GM12878 (cell line): ENCODE results near the gene MIR17HG. TPM values are rescaled to one million over a fixed set of nuclear protein-coding genes. Genes with fewer than 3 reads are reported as not detected.

Source experiments
- ATAC-seq: fragments of 200-7000 bp; cut with Tn5 transposase; 3 replicates; pipeline ENCODE4 v1.9.1; 2020; ENCODE audit warnings: mild to moderate bottlenecking, moderate library complexity
- BruUV-seq: library from RNA; stranded (reverse); fragments of 400-500 nt; replicated peaks from 2 replicates; lab custom pipeline; 2021; lab: Mats Ljungman, UMichigan
- CTCF ChIA-PET: fragments of 300-600 bp; sonication (Branson Sonifier 250); formaldehyde crosslinking; extraction: SDS; loops from one replicate; lab custom pipeline; 2021; ENCODE audit warnings: inconsistent platforms; lab: Yijun Ruan, JAX
- POLR2A ChIA-PET: fragments of 350-600 bp; formaldehyde crosslinking; extraction: SDS; loops from one replicate; lab custom pipeline; 2021; ENCODE audit warnings: inconsistent platforms; lab: Charles Lee
- RAD21 ChIA-PET: fragments of 300-600 bp; sonication (Branson Sonifier 250); formaldehyde crosslinking; loops from one replicate; lab custom pipeline; 2023; ENCODE audit warnings: antibody characterized with exemption; ENCODE audit not compliant: unreplicated experiment; lab: Charles Lee
- SMC1A ChIA-PET: fragments of 300-600 bp; sonication (Branson Sonifier 250); formaldehyde crosslinking; loops from one replicate; lab custom pipeline; 2023; ENCODE audit not compliant: unreplicated experiment, uncharacterized antibody; lab: Charles Lee
- DNase-seq: peaks from one replicate; pipeline ENCODE4 v3.0.0-alpha.2; 2011; ENCODE audit warnings: low read depth, low spot score
- FAIRE-seq: peaks from 3 replicates; lab custom pipeline; 2011; peaks lifted over from hg19 to GRCh38; lab: Jason Lieb, UNC
- H2AFZ ChIP-seq: 2 replicates; pipeline ENCODE4 v1.6.0; 2011; ENCODE audit warnings: low read depth, low read length, control low read depth; ENCODE audit not compliant: control insufficient read depth
- H3K27ac ChIP-seq: 2 replicates; pipeline ENCODE4 v1.5.1; 2011; ENCODE audit warnings: control low read depth; ENCODE audit not compliant: control insufficient read depth, insufficient read depth
- H3K27me3 ChIP-seq, 2 experiments: replicated peaks in 1 of 2; 2 replicates each; pipeline versions ENCODE4 v1.6.0 to v1.6.1; 2011; ENCODE audit warnings: low read length in 1 of 2; ENCODE audit not compliant: control insufficient read depth in 2 of 2, insufficient read depth in 2 of 2
- H3K36me3 ChIP-seq, 2 experiments: 2 replicates each; pipeline ENCODE4 v1.5.1; 2011; ENCODE audit warnings: low read length in 1 of 2; ENCODE audit not compliant: control insufficient read depth in 2 of 2, insufficient read depth in 2 of 2
- H3K4me1 ChIP-seq: 2 replicates; pipeline ENCODE4 v1.6.1; 2011; ENCODE audit warnings: mild to moderate bottlenecking, low read length, moderate library complexity, mixed read lengths; ENCODE audit not compliant: control insufficient read depth, insufficient read depth
- H3K4me2 ChIP-seq: 2 replicates; pipeline ENCODE4 v1.6.0; 2011; ENCODE audit warnings: control low read depth; ENCODE audit not compliant: control insufficient read depth, insufficient read depth
- H3K4me3 ChIP-seq: fragments of 200-600 bp; sonication (generic); 2 replicates; pipeline ENCODE4 v1.5.1; 2016
- H3K79me2 ChIP-seq: 2 replicates; pipeline ENCODE4 v1.6.0; 2011; ENCODE audit warnings: low read length; ENCODE audit not compliant: control insufficient read depth, insufficient read depth
- H3K9ac ChIP-seq: 2 replicates; pipeline ENCODE4 v1.8.0; 2011; ENCODE audit warnings: low read length, control low read depth, mixed read lengths; ENCODE audit not compliant: control insufficient read depth, insufficient read depth
- H3K9me3 ChIP-seq: replicated peaks from 3 replicates; pipeline ENCODE4 v1.5.1; 2011; ENCODE audit warnings: mild to moderate bottlenecking, low read length; ENCODE audit not compliant: control insufficient read depth, insufficient read depth
- H4K20me1 ChIP-seq: 2 replicates; pipeline ENCODE4 v1.6.0; 2011; ENCODE audit not compliant: control insufficient read depth, insufficient read depth
- BMI1 ChIP-seq: fragments of 450-650 bp; IDR thresholded peaks from 2 replicates; pipeline ENCODE4 v1.6.1; 2016; ENCODE audit warnings: mild to moderate bottlenecking, moderate library complexity, borderline replicate concordance
- EGR1 ChIP-seq, 2 experiments: IDR thresholded peaks; 1 replicate in 1 of 2; 2 replicates in 1 of 2; pipeline ENCODE4 v1.6.1; 2011 to 2012; ENCODE audit warnings: low read depth in 2 of 2, low read length in 2 of 2, borderline replicate concordance in 1 of 2, mild to moderate bottlenecking in 1 of 2, moderate library complexity in 1 of 2
- IKZF2 ChIP-seq, 2 experiments: fragments of 450-650 bp; IDR thresholded peaks; 2 replicates each; pipeline ENCODE4 v1.6.1; 2017; ENCODE audit warnings: mild to moderate bottlenecking in 2 of 2, moderate library complexity in 2 of 2
- KAT2A ChIP-seq: conservative IDR thresholded peaks from 2 replicates; pipeline ENCODE4 v1.6.1; 2011; ENCODE audit warnings: low read depth, low read length; ENCODE audit not compliant: control insufficient read depth
- POLR2AphosphoS2 ChIP-seq: IDR thresholded peaks from 2 replicates; pipeline ENCODE4 v1.6.1; 2011; ENCODE audit warnings: low read depth, mild to moderate bottlenecking, low read length, improper control_type of control experiment, moderate library complexity
- POLR2AphosphoS5 ChIP-seq: IDR thresholded peaks from 2 replicates; pipeline ENCODE4 v1.6.1; 2011; ENCODE audit warnings: mild to moderate bottlenecking, low read length, inconsistent platforms
- SMAD5 ChIP-seq: IDR thresholded peaks from 2 replicates; pipeline ENCODE4 v1.6.1; 2016; ENCODE audit warnings: antibody characterized with exemption, low read depth
- TCF12 ChIP-seq: IDR thresholded peaks from 2 replicates; pipeline ENCODE4 v1.6.1; 2011; ENCODE audit warnings: low read depth, mild to moderate bottlenecking, low read length
- TCF7 ChIP-seq: IDR thresholded peaks from 2 replicates; pipeline ENCODE4 v1.6.1; 2014; ENCODE audit warnings: antibody characterized with exemption, borderline replicate concordance
- ZNF207 ChIP-seq: fragments of 450-650 bp; IDR thresholded peaks from 2 replicates; pipeline ENCODE4 v1.6.1; 2014; ENCODE audit warnings: antibody characterized with exemption, mild to moderate bottlenecking, borderline replicate concordance
- ZNF622 ChIP-seq: fragments of 450-650 bp; IDR thresholded peaks from 2 replicates; pipeline ENCODE4 v1.6.1; 2017; ENCODE audit warnings: mild to moderate bottlenecking, inconsistent platforms
- WGBS: methylation state at CpG from one replicate; pipeline ENCODE4 v1.1.6; 2016; ENCODE audit warnings: low lambda C conversion rate; ENCODE audit not compliant: insufficient replicate concordance, insufficient coverage; ENCODE audit errors: missing lambda C conversion rate; 5-methylcytosine and 5-hydroxymethylcytosine counted together
- in situ Hi-C: fragments of 300-500 bp; cut with MboI; formaldehyde crosslinking; loops from 9 replicates; pipeline ENCODE4 v1.14.3; 2018; ENCODE audit warnings: mixed read lengths
- intact Hi-C: fragments of 100-400 bp; cut with micrococcal nuclease; formaldehyde crosslinking; loops from one replicate; pipeline ENCODE4 v1.14.2; 2022; ENCODE audit not compliant: unreplicated experiment
- polyA plus RNA-seq, 11 experiments: library from polyadenylated mRNA; depleted of rRNA in 4 of 11; unstranded in 6 of 11; stranded (reverse) in 5 of 11; fragments of >200 nt; fragmentation: Nextera tagmentation in 4 of 11; fragmentation: Illumina TruSeq in 1 of 11; extraction: Ambion mirVana in 4 of 11; extraction: Trizol in 1 of 11; gene quantifications; 1 replicate in 1 of 11; 2 replicates in 10 of 11; pipeline versions ENCODE4 v1.2.1 to v1.2.3, GENCODE V29; 2011 to 2016; ENCODE audit warnings: inconsistent platforms in 2 of 11, missing spikeins in 2 of 11, low read depth in 1 of 11
- total RNA-seq, 4 experiments: library from RNA; depleted of rRNA in 3 of 4; stranded (reverse); fragments of >200 nt in 3 of 4; fragmentation: Illumina TruSeq in 1 of 4; extraction: Trizol in 1 of 4; gene quantifications; 2 replicates each; pipeline versions ENCODE4 v1.2.1 to v1.2.3, GENCODE V29; 2013 to 2021
- TF ChIP-seq, protein P1 (sequence below): fragments of 450-650 bp; IDR thresholded peaks from 2 replicates; pipeline ENCODE4 v1.6.1; 2018; ENCODE audit warnings: mild to moderate bottlenecking, low read depth, moderate library complexity; ENCODE audit not compliant: partially characterized antibody
- TF ChIP-seq, protein P2 (sequence below): fragments of 450-650 bp; IDR thresholded peaks from 2 replicates; pipeline ENCODE4 v1.6.1; 2017; ENCODE audit warnings: borderline replicate concordance

MIR17HG gene
- total and polyA plus RNA-seq, 10 of the 15 experiments (the other 5 are each of a cell fraction or from before 2014, with no cell fraction given), result 4.4 to 37.7 (median 15.1) TPM

DNA sequence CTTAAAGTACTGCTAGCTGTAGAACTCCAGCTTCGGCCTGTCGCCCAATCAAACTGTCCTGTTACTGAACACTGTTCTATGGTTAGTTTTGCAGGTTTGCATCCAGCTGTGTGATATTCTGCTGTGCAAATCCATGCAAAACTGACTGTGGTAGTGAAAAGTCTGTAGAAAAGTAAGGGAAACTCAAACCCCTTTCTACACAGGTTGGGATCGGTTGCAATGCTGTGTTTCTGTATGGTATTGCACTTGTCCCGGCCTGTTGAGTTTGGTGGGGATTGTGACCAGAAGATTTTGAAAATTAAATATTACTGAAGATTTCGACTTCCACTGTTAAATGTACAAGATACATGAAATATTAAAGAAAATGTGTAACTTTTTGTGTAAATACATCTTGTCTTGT, 3.6 kb downstream of the MIR17HG start:
- Histone ChIP-seq H3K4me2 (peak overlapping the region; percentile 92), H3K79me2 (peaks cover 62% of the 10 kb centered on the region), H3K9ac (peak overlapping the region; percentile 87), H4K20me1 (peaks cover 5% of the 10 kb centered on the region; the same call in 1 of the 2 replicates), H2AFZ (no peak overlapping the region), H3K4me3 (peak overlapping the region; percentile 91), H3K4me1 (peaks cover 6% of the 10 kb centered on the region; the same call in 1 of the 2 replicates), H3K9me3 (no peaks in the 10 kb centered on the region), H3K27ac (no peak overlapping the region), H3K36me3 (peaks cover 4 to 32% of the 10 kb centered on the region in 2 experiments; a peak in 3 of 4 replicates), H3K27me3 (no peaks in the 10 kb centered on the region)
- SMC1A ChIA-PET, result interaction anchor here (2.8 to 4.3 kb wide), 2 partner anchors 9 to 37 kb away, joined by 9 to 57 read pairs; no protein-coding TSS in a partner anchor
- TF ChIP-seq BMI1 (no peak), POLR2AphosphoS5 (peak; percentile 38; the same call in 1 of the 2 replicates), POLR2AphosphoS2 (no peak), SMAD5 (0 out of 2 replicates have a peak, but pooled peaks have one; percentile 41)
- intact Hi-C loops, result no loop called here
- BruUV-seq, result no TSS peak
- 95% methylated on average over 5 of the region's 5 CpGs for WGBS
- POLR2A ChIA-PET, result no interaction called here
- in situ Hi-C loops, result no loop called here
- ATAC-seq (no peak), DNase-seq (no peak), FAIRE-seq (no peak)
- RAD21 ChIA-PET, result interaction anchor here (1.4 to 2.7 kb wide), 4 partner anchors 9 to 43 kb away, joined by 4 to 23 read pairs (median 5); no protein-coding TSS in a partner anchor
- CTCF ChIA-PET, result interaction anchor here (0.7 to 4.5 kb wide), 4 partner anchors 23 to 43 kb away, joined by 3 to 43 read pairs (median 6); no protein-coding TSS in a partner anchor

DNA sequence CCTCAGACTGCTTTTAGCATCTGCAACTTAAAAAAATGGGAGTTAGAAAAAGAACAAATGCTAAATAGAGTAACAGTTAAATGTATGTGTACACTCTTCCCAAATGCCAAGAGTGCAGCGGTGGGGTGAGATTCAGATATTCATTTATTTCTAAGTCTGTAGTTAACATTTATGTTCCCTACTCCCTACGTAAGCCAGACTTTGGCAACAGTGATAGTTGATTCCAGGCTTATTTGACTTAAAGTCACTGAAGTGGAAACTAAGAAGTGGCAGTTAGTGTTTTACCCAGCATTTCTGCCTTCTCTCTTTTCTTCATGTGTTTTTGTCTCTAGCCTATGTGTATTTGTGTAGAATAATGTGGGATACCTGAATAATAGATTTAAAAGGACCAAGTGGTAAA, 4.5 kb downstream of the MIR17HG start:
- POLR2A ChIA-PET, result no interaction called here
- H3K9me3 ChIP-seq, result no peaks in the 10 kb centered on the region
- H3K4me3 ChIP-seq, result peak overlapping the region; percentile 91
- no peak overlapping the region for H2AFZ ChIP-seq
- H3K36me3 ChIP-seq, result peaks cover 4 to 40% of the 10 kb centered on the region in 2 experiments; a peak in 3 of 4 replicates
- no peaks in the 10 kb centered on the region for H3K27me3 ChIP-seq
- H3K9ac ChIP-seq, result peak overlapping the region; percentile 13; the same call in 1 of the 2 replicates
- 0 out of 2 replicates have a peak, but pooled peaks cover under 1% of the 10 kb centered on the region for H3K4me1 ChIP-seq
- intact Hi-C loops (no loop called here), in situ Hi-C loops (no loop called here)
- SMC1A ChIA-PET, result interaction anchor here (2.8 to 4.3 kb wide), 2 partner anchors 8 to 38 kb away, joined by 9 to 57 read pairs; no protein-coding TSS in a partner anchor
- BruUV-seq, result no TSS peak
- H3K4me2 ChIP-seq, result peak overlapping the region; percentile 54; the same call in 1 of the 2 replicates
- H3K79me2 ChIP-seq, result peaks cover 62% of the 10 kb centered on the region
- no peak for DNase-seq
- RAD21 ChIA-PET, result interaction anchor here (1.0 to 1.7 kb wide), 4 partner anchors 8 to 44 kb away, joined by 4 to 5 read pairs (median 5); no protein-coding TSS in a partner anchor
- no peak for ATAC-seq
- H3K27ac ChIP-seq, result no peak overlapping the region
- FAIRE-seq, result no peak
- CTCF ChIA-PET, result interaction anchor here (0.9 to 4.5 kb wide), 3 partner anchors 22 to 44 kb away, joined by 3 to 43 read pairs (median 8); no protein-coding TSS in a partner anchor
- H4K20me1 ChIP-seq, result peaks cover 5% of the 10 kb centered on the region; the same call in 1 of the 2 replicates
- WGBS, result 66% methylated on average over 2 of the region's 2 CpGs
- TF ChIP-seq, protein P1, sequence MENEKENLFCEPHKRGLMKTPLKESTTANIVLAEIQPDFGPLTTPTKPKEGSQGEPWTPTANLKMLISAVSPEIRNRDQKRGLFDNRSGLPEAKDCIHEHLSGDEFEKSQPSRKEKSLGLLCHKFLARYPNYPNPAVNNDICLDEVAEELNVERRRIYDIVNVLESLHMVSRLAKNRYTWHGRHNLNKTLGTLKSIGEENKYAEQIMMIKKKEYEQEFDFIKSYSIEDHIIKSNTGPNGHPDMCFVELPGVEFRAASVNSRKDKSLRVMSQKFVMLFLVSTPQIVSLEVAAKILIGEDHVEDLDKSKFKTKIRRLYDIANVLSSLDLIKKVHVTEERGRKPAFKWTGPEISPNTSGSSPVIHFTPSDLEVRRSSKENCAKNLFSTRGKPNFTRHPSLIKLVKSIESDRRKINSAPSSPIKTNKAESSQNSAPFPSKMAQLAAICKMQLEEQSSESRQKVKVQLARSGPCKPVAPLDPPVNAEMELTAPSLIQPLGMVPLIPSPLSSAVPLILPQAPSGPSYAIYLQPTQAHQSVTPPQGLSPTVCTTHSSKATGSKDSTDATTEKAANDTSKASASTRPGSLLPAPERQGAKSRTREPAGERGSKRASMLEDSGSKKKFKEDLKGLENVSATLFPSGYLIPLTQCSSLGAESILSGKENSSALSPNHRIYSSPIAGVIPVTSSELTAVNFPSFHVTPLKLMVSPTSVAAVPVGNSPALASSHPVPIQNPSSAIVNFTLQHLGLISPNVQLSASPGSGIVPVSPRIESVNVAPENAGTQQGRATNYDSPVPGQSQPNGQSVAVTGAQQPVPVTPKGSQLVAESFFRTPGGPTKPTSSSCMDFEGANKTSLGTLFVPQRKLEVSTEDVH, result no peak
- TF ChIP-seq ZNF622 (no peak), IKZF2 (IDR thresholded peaks at IDR 0.05) (no peak), EGR1 (IDR thresholded peaks at IDR 0.05; ENCODE audit: borderline replicate concordance in 1 of 2, low read depth in 2 of 2, low read length in 2 of 2) (no peak), TCF7 (no peak), ZNF207 (no peak), KAT2A (no peak), TCF12 (no peak)
- TF ChIP-seq, protein P2, sequence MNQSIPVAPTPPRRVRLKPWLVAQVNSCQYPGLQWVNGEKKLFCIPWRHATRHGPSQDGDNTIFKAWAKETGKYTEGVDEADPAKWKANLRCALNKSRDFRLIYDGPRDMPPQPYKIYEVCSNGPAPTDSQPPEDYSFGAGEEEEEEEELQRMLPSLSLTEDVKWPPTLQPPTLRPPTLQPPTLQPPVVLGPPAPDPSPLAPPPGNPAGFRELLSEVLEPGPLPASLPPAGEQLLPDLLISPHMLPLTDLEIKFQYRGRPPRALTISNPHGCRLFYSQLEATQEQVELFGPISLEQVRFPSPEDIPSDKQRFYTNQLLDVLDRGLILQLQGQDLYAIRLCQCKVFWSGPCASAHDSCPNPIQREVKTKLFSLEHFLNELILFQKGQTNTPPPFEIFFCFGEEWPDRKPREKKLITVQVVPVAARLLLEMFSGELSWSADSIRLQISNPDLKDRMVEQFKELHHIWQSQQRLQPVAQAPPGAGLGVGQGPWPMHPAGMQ, result no peak
